Measurements from ENCODE around the gene CIAO3.

DNA sequence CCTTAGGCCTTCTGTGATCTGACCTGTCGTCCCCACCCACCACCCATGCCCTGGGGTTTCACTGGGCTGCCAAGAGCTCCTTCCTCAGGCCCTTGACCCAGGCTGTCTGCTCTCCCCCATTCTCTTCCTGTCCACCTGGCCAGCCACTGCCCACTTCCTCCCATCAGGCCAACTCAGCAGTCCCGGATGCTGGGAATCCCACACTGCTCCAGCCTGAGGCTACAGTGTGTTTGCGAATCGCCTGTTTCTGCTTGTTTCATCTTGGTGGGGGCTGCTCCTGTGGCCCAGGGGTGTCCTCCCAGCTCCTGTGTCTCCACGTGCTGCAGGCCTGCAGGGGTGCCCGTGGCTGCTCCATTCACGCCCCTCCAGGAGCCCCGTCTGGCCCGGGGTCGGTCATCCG lies 26.7 kb downstream of the CIAO3 start:
- TF ChIP-seq EZH2 (IDR thresholded peaks at IDR 0.05; ENCODE audit: low read length) = no peak
- TF ChIP-seq, protein P1, sequence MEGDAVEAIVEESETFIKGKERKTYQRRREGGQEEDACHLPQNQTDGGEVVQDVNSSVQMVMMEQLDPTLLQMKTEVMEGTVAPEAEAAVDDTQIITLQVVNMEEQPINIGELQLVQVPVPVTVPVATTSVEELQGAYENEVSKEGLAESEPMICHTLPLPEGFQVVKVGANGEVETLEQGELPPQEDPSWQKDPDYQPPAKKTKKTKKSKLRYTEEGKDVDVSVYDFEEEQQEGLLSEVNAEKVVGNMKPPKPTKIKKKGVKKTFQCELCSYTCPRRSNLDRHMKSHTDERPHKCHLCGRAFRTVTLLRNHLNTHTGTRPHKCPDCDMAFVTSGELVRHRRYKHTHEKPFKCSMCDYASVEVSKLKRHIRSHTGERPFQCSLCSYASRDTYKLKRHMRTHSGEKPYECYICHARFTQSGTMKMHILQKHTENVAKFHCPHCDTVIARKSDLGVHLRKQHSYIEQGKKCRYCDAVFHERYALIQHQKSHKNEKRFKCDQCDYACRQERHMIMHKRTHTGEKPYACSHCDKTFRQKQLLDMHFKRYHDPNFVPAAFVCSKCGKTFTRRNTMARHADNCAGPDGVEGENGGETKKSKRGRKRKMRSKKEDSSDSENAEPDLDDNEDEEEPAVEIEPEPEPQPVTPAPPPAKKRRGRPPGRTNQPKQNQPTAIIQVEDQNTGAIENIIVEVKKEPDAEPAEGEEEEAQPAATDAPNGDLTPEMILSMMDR (optimal IDR thresholded peaks at IDR 0.05 in 1 of 3, IDR thresholded peaks at IDR 0.05 in 1 of 3, conservative IDR thresholded peaks at IDR 0.05 in 1 of 3; ENCODE audit: extremely low read depth in 1 of 3, insufficient read depth in 2 of 3, low read length in 3 of 3) = no peak
